H1 (cell line): Measurements from ENCODE around the gene DMXL2. TPM values are rescaled to one million over a fixed set of nuclear protein-coding genes. Genes with fewer than 3 reads are reported as not detected.
A peak's percentile ranks its signal among the peaks of the same experiment; 100 is the strongest.

Source experiments
- CTCF ChIA-PET: fragments of 300-600 bp; sonication (Branson Sonifier 250); formaldehyde crosslinking; loops from one replicate; lab custom pipeline; 2021; ENCODE audit not compliant: partially characterized antibody; lab: Charles Lee
- POLR2A ChIA-PET: fragments of 300-600 bp; sonication (Branson Sonifier 250); formaldehyde crosslinking; loops from one replicate; lab custom pipeline; 2021; ENCODE audit warnings: inconsistent platforms; ENCODE audit not compliant: partially characterized antibody; lab: Charles Lee
- DNase-seq, 2 experiments: peaks; one replicate each; pipeline versions ENCODE4 v3.0.0 to v3.0.0-alpha.2; 2010 to 2022; ENCODE audit warnings: low spot score in 2 of 2, low read depth in 1 of 2, mixed read lengths in 1 of 2
- FAIRE-seq: peaks from 2 replicates; lab custom pipeline; 2011; peaks lifted over from hg19 to GRCh38; lab: Jason Lieb, UNC
- H2AFZ ChIP-seq: 2 replicates; pipeline ENCODE4 v1.8.1; 2012; ENCODE audit warnings: low read length, inconsistent platforms
- H2AK5ac ChIP-seq: 2 replicates; pipeline ENCODE4 v1.6.1; 2013; ENCODE audit warnings: low read depth, low read length
- H2BK120ac ChIP-seq: replicated peaks from 2 replicates; pipeline ENCODE3; 2013; ENCODE audit warnings: low read depth, low read length, inconsistent platforms
- H2BK12ac ChIP-seq: 2 replicates; pipeline ENCODE4 v1.6.1; 2013; ENCODE audit warnings: low read depth, low read length
- H2BK15ac ChIP-seq: 2 replicates; pipeline ENCODE4 v1.6.1; 2013; ENCODE audit warnings: low read length
- H2BK20ac ChIP-seq: 2 replicates; pipeline ENCODE4 v1.6.1; 2013; ENCODE audit warnings: low read length
- H2BK5ac ChIP-seq: 2 replicates; pipeline ENCODE4 v1.6.1; 2013; ENCODE audit warnings: low read depth, low read length
- H3K14ac ChIP-seq: 2 replicates; pipeline ENCODE4 v1.6.1; 2013; ENCODE audit warnings: inconsistent platforms; ENCODE audit not compliant: insufficient read length
- H3K18ac ChIP-seq: 2 replicates; pipeline ENCODE4 v1.6.1; 2013; ENCODE audit warnings: low read length; ENCODE audit errors: extremely low read depth
- H3K23ac ChIP-seq: 2 replicates; pipeline ENCODE4 v1.6.1; 2013; ENCODE audit warnings: inconsistent platforms; ENCODE audit not compliant: insufficient read length
- H3K23me2 ChIP-seq: 2 replicates; pipeline ENCODE4 v1.6.1; 2013; ENCODE audit warnings: low read depth, low read length
- H3K27ac ChIP-seq: 2 replicates; pipeline ENCODE4 v1.6.1; 2011; ENCODE audit warnings: low read depth, low read length, inconsistent platforms
- H3K27me3 ChIP-seq, 4 experiments: replicated peaks in 1 of 4; 1 replicate in 1 of 4; 2 replicates in 3 of 4; pipeline versions ENCODE4 v1.6.1 to v1.8.1; 2011 to 2013; ENCODE audit warnings: low read length in 3 of 4, mild to moderate bottlenecking in 3 of 4, inconsistent platforms in 2 of 4, mixed read lengths in 2 of 4, moderate library complexity in 1 of 4; ENCODE audit not compliant: control insufficient read depth in 3 of 4, insufficient read depth in 3 of 4; ENCODE audit errors: extremely low read depth in 1 of 4
- H3K36me3 ChIP-seq, 4 experiments: 2 replicates each; pipeline versions ENCODE4 v1.6.1 to v1.8.1; 2011 to 2013; ENCODE audit warnings: mild to moderate bottlenecking in 4 of 4, low read length in 3 of 4, moderate library complexity in 2 of 4, control low read depth in 1 of 4, inconsistent platforms in 1 of 4; ENCODE audit not compliant: insufficient read depth in 4 of 4, control insufficient read depth in 2 of 4
- H3K4ac ChIP-seq: replicated peaks from 2 replicates; pipeline ENCODE3; 2013; ENCODE audit warnings: low read length, low read depth, mixed read lengths, inconsistent platforms; ENCODE audit not compliant: insufficient read length
- H3K4me1 ChIP-seq, 4 experiments: replicated peaks in 1 of 4; 1 replicate in 1 of 4; 2 replicates in 3 of 4; pipeline versions ENCODE4 v1.6.1 to v1.8.1; 2011 to 2013; ENCODE audit warnings: low read length in 3 of 4, inconsistent platforms in 2 of 4, mixed read lengths in 1 of 4; ENCODE audit not compliant: insufficient read depth in 4 of 4, control insufficient read depth in 3 of 4
- H3K4me2 ChIP-seq, 2 experiments: 2 replicates each; pipeline versions ENCODE4 v1.6.1 to v1.8.1; 2011 to 2013; ENCODE audit warnings: low read depth in 2 of 2, low read length in 2 of 2, control low read depth in 1 of 2, inconsistent platforms in 1 of 2, mild to moderate bottlenecking in 1 of 2; ENCODE audit not compliant: insufficient read depth in 1 of 2
- H3K4me3 ChIP-seq, 4 experiments: fragments of 200-600, 300-600 bp in 1 of 4; sonication (generic), shearing (Covaris generic), sonication (Bioruptor Twin) in 1 of 4; 2 replicates each; pipeline versions ENCODE4 v1.5.1 to v1.8.1; 2011 to 2016; ENCODE audit warnings: low read length in 4 of 4, low read depth in 3 of 4, control low read depth in 2 of 4, inconsistent platforms in 2 of 4, mild to moderate bottlenecking in 2 of 4, mixed read lengths in 1 of 4, moderate library complexity in 1 of 4; ENCODE audit not compliant: insufficient read depth in 2 of 4; ENCODE audit errors: extremely low read depth in 1 of 4
- H3K56ac ChIP-seq: replicated peaks from 2 replicates; pipeline ENCODE3; 2013; ENCODE audit warnings: low read depth, mild to moderate bottlenecking, mixed read lengths, low read length, inconsistent platforms; ENCODE audit not compliant: insufficient read length
- H3K79me1 ChIP-seq: 2 replicates; pipeline ENCODE4 v1.6.1; 2013; ENCODE audit warnings: low read depth, low read length, control low read depth
- H3K79me2 ChIP-seq, 2 experiments: 2 replicates each; pipeline versions ENCODE4 v1.6.1 to v1.8.1; 2012 to 2013; ENCODE audit warnings: low read length in 2 of 2, mild to moderate bottlenecking in 2 of 2, inconsistent platforms in 1 of 2; ENCODE audit not compliant: insufficient read depth in 2 of 2, control insufficient read depth in 1 of 2
- H3K9ac ChIP-seq, 4 experiments: replicated peaks in 1 of 4; 1 replicate in 1 of 4; 2 replicates in 3 of 4; pipeline versions ENCODE4 v1.6.1 to v1.8.1; 2011 to 2013; ENCODE audit warnings: low read depth in 3 of 4, low read length in 3 of 4, control low read depth in 2 of 4, mild to moderate bottlenecking in 2 of 4, moderate library complexity in 2 of 4, inconsistent platforms in 1 of 4; ENCODE audit errors: extremely low read depth in 1 of 4
- H3K9me3 ChIP-seq, 2 experiments: 2 replicates each; pipeline versions ENCODE4 v1.6.1 to v1.8.1; 2012 to 2013; ENCODE audit warnings: mild to moderate bottlenecking in 2 of 2, moderate library complexity in 2 of 2, control low read depth in 1 of 2, inconsistent platforms in 1 of 2, low read depth in 1 of 2, low read length in 1 of 2, mixed read lengths in 1 of 2; ENCODE audit not compliant: insufficient read depth in 2 of 2
- H4K20me1 ChIP-seq, 2 experiments: replicated peaks in 1 of 2; 2 replicates each; pipeline versions ENCODE3 to v1.8.1; 2011 to 2013; ENCODE audit warnings: inconsistent platforms in 2 of 2, low read length in 2 of 2, mild to moderate bottlenecking in 1 of 2; ENCODE audit not compliant: insufficient read depth in 2 of 2, control insufficient read depth in 1 of 2
- H4K5ac ChIP-seq: 2 replicates; pipeline ENCODE4 v1.6.1; 2013; ENCODE audit warnings: low read length, low read depth, mixed read lengths, inconsistent platforms; ENCODE audit not compliant: insufficient read length
- H4K8ac ChIP-seq: 2 replicates; pipeline ENCODE4 v1.8.0; 2013; ENCODE audit warnings: mild to moderate bottlenecking, moderate library complexity, low read length, inconsistent platforms; ENCODE audit not compliant: insufficient read depth; ENCODE audit errors: extremely low read depth
- H4K91ac ChIP-seq: replicated peaks from 2 replicates; pipeline ENCODE3; 2013; ENCODE audit warnings: low read length, mixed read lengths, inconsistent platforms; ENCODE audit not compliant: insufficient read length
- BACH1 ChIP-seq: IDR thresholded peaks from 2 replicates; pipeline ENCODE4 v1.6.1; 2012; ENCODE audit warnings: low read length, improper control_type of control experiment
- CEBPB ChIP-seq: IDR thresholded peaks from 2 replicates; pipeline ENCODE4 v1.6.1; 2012; ENCODE audit warnings: low read depth, low read length
- CHD1 ChIP-seq: IDR thresholded peaks from 2 replicates; pipeline ENCODE4 v1.6.1; 2012; ENCODE audit warnings: low read depth, low read length, improper control_type of control experiment
- EGR1 ChIP-seq: IDR thresholded peaks from 2 replicates; pipeline ENCODE4 v1.6.1; 2011; ENCODE audit warnings: low read depth, low read length, borderline replicate concordance
- EP300 ChIP-seq, 2 experiments: IDR thresholded peaks; 1 replicate in 1 of 2; 2 replicates in 1 of 2; pipeline ENCODE4 v1.6.1; 2011 to 2012; ENCODE audit warnings: low read depth in 2 of 2, low read length in 2 of 2, mild to moderate bottlenecking in 2 of 2, borderline replicate concordance in 1 of 2, inconsistent platforms in 1 of 2, moderate library complexity in 1 of 2
- KDM4A ChIP-seq: IDR thresholded peaks from one replicate; pipeline ENCODE4 v1.7.1; 2012; ENCODE audit warnings: low read depth, mild to moderate bottlenecking, moderate library complexity, low read length, inconsistent platforms; ENCODE audit not compliant: severe bottlenecking
- MAX ChIP-seq: IDR thresholded peaks from 2 replicates; pipeline ENCODE4 v1.6.1; 2012; ENCODE audit warnings: inconsistent platforms
- POLR2A ChIP-seq, 2 experiments: IDR thresholded peaks; 1 replicate in 1 of 2; 2 replicates in 1 of 2; pipeline ENCODE4 v1.6.1; 2011; ENCODE audit warnings: low read depth in 2 of 2, low read length in 2 of 2, mild to moderate bottlenecking in 2 of 2; ENCODE audit errors: control extremely low read depth in 1 of 2
- SP1 ChIP-seq: IDR thresholded peaks from 2 replicates; pipeline ENCODE4 v1.6.1; 2011; ENCODE audit warnings: low read depth, low read length
- SP4 ChIP-seq: IDR thresholded peaks from 2 replicates; pipeline ENCODE4 v1.6.1; 2012; ENCODE audit warnings: low read length, inconsistent platforms
- TAF1 ChIP-seq: IDR thresholded peaks from 2 replicates; pipeline ENCODE4 v1.6.1; 2011; ENCODE audit warnings: mild to moderate bottlenecking, low read depth, low read length
- WGBS, 2 experiments: shearing (Covaris generic) in 1 of 2; methylation state at CpG; one replicate each; pipeline versions ENCODE4 v1.1.6 to v1.1.7; 2013 to 2015; ENCODE audit warnings: low lambda C conversion rate in 2 of 2, mixed read lengths in 2 of 2, inconsistent platforms in 1 of 2, low coverage in 1 of 2, missing lambda C conversion rate in 1 of 2; ENCODE audit not compliant: insufficient replicate concordance in 2 of 2, insufficient coverage in 1 of 2, insufficient read length in 1 of 2; ENCODE audit errors: extremely low coverage in 1 of 2, missing lambda C conversion rate in 1 of 2; 5-methylcytosine and 5-hydroxymethylcytosine counted together
- polyA plus RNA-seq, 7 experiments: library from polyadenylated mRNA; depleted of rRNA in 3 of 7; stranded (reverse) in 5 of 7; unstranded in 2 of 7; fragments of >200 nt in 5 of 7; fragments of 200-250 nt in 2 of 7; gene quantifications; 1 replicate in 5 of 7; 2 replicates in 1 of 7; 4 replicates in 1 of 7; pipeline versions ENCODE4 v1.2.1 to v1.2.3, GENCODE V29; 2011 to 2013; ENCODE audit warnings: missing spikeins in 2 of 7, mixed read lengths in 2 of 7
- total RNA-seq: library from RNA; stranded (reverse); fragmentation: NEBNext Ultra II Directional; extraction: Animal tissue kit (Norgen Biotek cat#: 25700); gene quantifications from 2 replicates; pipeline ENCODE4 v1.2.1, GENCODE V29; 2021
- TF ChIP-seq, protein P1 (sequence below): IDR thresholded peaks from 2 replicates; pipeline ENCODE4 v1.6.1; 2012; ENCODE audit warnings: inconsistent platforms
- TF ChIP-seq, protein P2 (sequence below): IDR thresholded peaks from 2 replicates; pipeline ENCODE4 v1.6.1; 2012; ENCODE audit warnings: low read length, inconsistent platforms

Gene DMXL2
- total and polyA plus RNA-seq, 2 of the 8 experiments (the other 6 are each of a cell fraction or from before 2014, with no cell fraction given): 9.5 to 10.6 TPM

- Histone ChIP-seq H3K4me2 (no peak overlapping the region), H2BK15ac (no peak overlapping the region), H2BK20ac (no peak overlapping the region), H3K4me1 (peaks cover 0 to 7% (median under 1%) of the 10 kb centered on the region in 4 experiments; a peak in 3 of 7 replicates), H3K23me2 (no peaks in the 10 kb centered on the region; the same call in 1 of the 2 replicates), H3K18ac (no peak overlapping the region), H2AK5ac (no peak overlapping the region), H3K9ac (no peak overlapping the region), H3K27me3 (no peaks in the 10 kb centered on the region), H4K20me1 (no peaks in the 10 kb centered on the region), H4K91ac (no peak overlapping the region), H3K14ac (no peak overlapping the region), H3K36me3 (no peaks in the 10 kb centered on the region), H2BK12ac (no peak overlapping the region), H3K9me3 (no peaks in the 10 kb centered on the region), H3K79me2 (no peaks in the 10 kb centered on the region), H4K8ac (no peak overlapping the region; the same call in 1 of the 2 replicates), H3K23ac (no peak overlapping the region), H3K4ac (no peak overlapping the region), H3K79me1 (no peaks in the 10 kb centered on the region), H2BK120ac (no peak overlapping the region), H2AFZ (no peak overlapping the region), H4K5ac (no peak overlapping the region), H2BK5ac (no peak overlapping the region), H3K56ac (no peak overlapping the region), H3K4me3 (no peak overlapping the region), H3K27ac (no peak overlapping the region)
- FAIRE-seq: no peak
- TF ChIP-seq, protein P1, sequence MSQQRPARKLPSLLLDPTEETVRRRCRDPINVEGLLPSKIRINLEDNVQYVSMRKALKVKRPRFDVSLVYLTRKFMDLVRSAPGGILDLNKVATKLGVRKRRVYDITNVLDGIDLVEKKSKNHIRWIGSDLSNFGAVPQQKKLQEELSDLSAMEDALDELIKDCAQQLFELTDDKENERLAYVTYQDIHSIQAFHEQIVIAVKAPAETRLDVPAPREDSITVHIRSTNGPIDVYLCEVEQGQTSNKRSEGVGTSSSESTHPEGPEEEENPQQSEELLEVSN: no peak
- TF ChIP-seq EGR1 (no peak), CHD1 (no peak), KDM4A (no peak), BACH1 (no peak), SP1 (no peak), CEBPB (no peak), TAF1 (no peak), SP4 (no peak), EP300 (IDR thresholded peaks at IDR 0.05; ENCODE audit: borderline replicate concordance in 1 of 2, low read depth in 2 of 2, low read length in 2 of 2) (no peak), POLR2A (IDR thresholded peaks at IDR 0.05; ENCODE audit: control extremely low read depth in 1 of 2, low read depth in 2 of 2, low read length in 2 of 2) (no peak), MAX (no peak)
- TF ChIP-seq, protein P2, sequence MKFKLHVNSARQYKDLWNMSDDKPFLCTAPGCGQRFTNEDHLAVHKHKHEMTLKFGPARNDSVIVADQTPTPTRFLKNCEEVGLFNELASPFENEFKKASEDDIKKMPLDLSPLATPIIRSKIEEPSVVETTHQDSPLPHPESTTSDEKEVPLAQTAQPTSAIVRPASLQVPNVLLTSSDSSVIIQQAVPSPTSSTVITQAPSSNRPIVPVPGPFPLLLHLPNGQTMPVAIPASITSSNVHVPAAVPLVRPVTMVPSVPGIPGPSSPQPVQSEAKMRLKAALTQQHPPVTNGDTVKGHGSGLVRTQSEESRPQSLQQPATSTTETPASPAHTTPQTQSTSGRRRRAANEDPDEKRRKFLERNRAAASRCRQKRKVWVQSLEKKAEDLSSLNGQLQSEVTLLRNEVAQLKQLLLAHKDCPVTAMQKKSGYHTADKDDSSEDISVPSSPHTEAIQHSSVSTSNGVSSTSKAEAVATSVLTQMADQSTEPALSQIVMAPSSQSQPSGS: no peak
- DNase-seq: peak in 1 of 2 experiments; percentile 37
- ChIA-PET POLR2A (no interaction called here), CTCF (interaction anchor here (0.9 to 2.5 kb wide), 12 partner anchors 10 to 237 kb away, joined by 3 to 12 read pairs (median 4); no protein-coding TSS in a partner anchor)
- 79% methylated on average over 9 of the region's 9 CpGs; no CpG with 5 or more reads in 1 of the 2 experiments for WGBS, 2 experiments
These were observed 223.9 kb downstream of the DMXL2 start for GRCh38 chr15:51398626-51399025.
